ENCODE data around the gene FAM117B. TPM values are rescaled to one million over a fixed set of nuclear protein-coding genes. Genes with fewer than 3 reads are reported as not detected.
A peak's percentile ranks its signal among the peaks of the same experiment; 100 is the strongest.

The FAM117B gene
- total and polyA plus RNA-seq, 2 of the 8 experiments (the other 6 are each of a cell fraction or from before 2014, with no cell fraction given), result 3.9 to 22.6 TPM

DNA sequence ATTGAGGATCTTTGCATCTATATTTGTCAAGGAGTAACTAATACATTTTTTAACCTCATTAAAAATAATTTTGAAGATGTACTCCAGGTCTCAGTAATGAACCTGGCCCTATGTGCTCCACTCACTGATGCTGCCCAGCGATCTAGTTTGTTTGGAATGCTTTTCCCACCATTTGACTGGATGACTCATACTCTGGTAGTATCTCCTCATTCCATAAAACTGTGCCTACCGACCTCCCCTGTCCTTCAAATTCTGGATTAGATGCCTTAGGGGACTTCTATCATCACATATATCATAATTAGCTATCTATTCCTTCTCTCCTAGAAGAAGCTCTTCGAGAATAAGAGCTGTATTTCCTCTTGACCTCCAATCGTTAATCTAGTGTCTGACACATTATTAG lies 83.8 kb downstream of the FAM117B start:
- Histone ChIP-seq H2BK20ac (ENCODE audit: low read length) (no peak overlapping the region), H3K4me1 (replicated peaks in 1 of 4; ENCODE audit: control insufficient read depth in 3 of 4, insufficient read depth in 4 of 4, low read length in 3 of 4) (no peaks in the 10 kb centered on the region), H3K79me2 (ENCODE audit: control insufficient read depth in 1 of 2, insufficient read depth in 2 of 2, low read length in 2 of 2) (peaks cover 5 to 33% of the 10 kb centered on the region in 2 experiments), H3K9ac (replicated peaks in 1 of 4; ENCODE audit: extremely low read depth in 1 of 4, low read depth in 3 of 4, low read length in 3 of 4) (no peak overlapping the region), H2BK5ac (ENCODE audit: low read depth, low read length) (no peak overlapping the region), H4K20me1 (replicated peaks in 1 of 2; ENCODE audit: control insufficient read depth in 1 of 2, insufficient read depth in 2 of 2, low read length in 2 of 2) (no peaks in the 10 kb centered on the region), H3K9me3 (ENCODE audit: insufficient read depth in 2 of 2, low read depth in 1 of 2, low read length in 1 of 2) (peaks cover 0 to 10% of the 10 kb centered on the region in 2 experiments; a peak in 1 of 4 replicates), H3K4me2 (ENCODE audit: insufficient read depth in 1 of 2, low read depth in 2 of 2, low read length in 2 of 2) (no peak overlapping the region), H3K27me3 (replicated peaks in 1 of 4; ENCODE audit: control insufficient read depth in 3 of 4, extremely low read depth in 1 of 4, insufficient read depth in 3 of 4, low read length in 3 of 4) (no peaks in the 10 kb centered on the region), H3K36me3 (ENCODE audit: control insufficient read depth in 2 of 4, insufficient read depth in 4 of 4, low read length in 3 of 4) (no peaks in the 10 kb centered on the region), H3K4me3 (ENCODE audit: extremely low read depth in 1 of 4, insufficient read depth in 2 of 4, low read depth in 3 of 4, low read length in 4 of 4) (no peak overlapping the region), H4K5ac (ENCODE audit: insufficient read length, low read depth, low read length) (no peak overlapping the region), H3K79me1 (ENCODE audit: low read depth, low read length) (no peaks in the 10 kb centered on the region; the same call in 1 of the 2 replicates), H2BK12ac (ENCODE audit: low read depth, low read length) (no peak overlapping the region), H2AK5ac (ENCODE audit: low read depth, low read length) (no peak overlapping the region), H3K27ac (ENCODE audit: low read depth, low read length) (0 out of 2 replicates have a peak overlapping the region, but pooled peaks have one; percentile 8), H4K91ac (replicated peaks; ENCODE audit: insufficient read length, low read length) (no peak overlapping the region), H3K23me2 (ENCODE audit: low read depth, low read length) (no peaks in the 10 kb centered on the region), H2BK15ac (ENCODE audit: low read length) (no peak overlapping the region), H3K23ac (ENCODE audit: insufficient read length) (no peak overlapping the region), H2BK120ac (replicated peaks; ENCODE audit: low read depth, low read length) (no peak overlapping the region), H2AFZ (ENCODE audit: low read length) (no peak overlapping the region), H3K4ac (replicated peaks; ENCODE audit: insufficient read length, low read depth, low read length) (no peak overlapping the region), H4K8ac (ENCODE audit: extremely low read depth, insufficient read depth, low read length) (no peak overlapping the region), H3K56ac (replicated peaks; ENCODE audit: insufficient read length, low read depth, low read length) (no peak overlapping the region), H3K14ac (ENCODE audit: insufficient read length) (no peak overlapping the region), H3K18ac (ENCODE audit: extremely low read depth, low read length) (no peak overlapping the region)
- WGBS, 2 experiments (ENCODE audit: extremely low coverage in 1 of 2, insufficient coverage in 1 of 2, insufficient read length in 1 of 2, insufficient replicate concordance in 2 of 2, low coverage in 1 of 2, low lambda C conversion rate in 2 of 2, missing lambda C conversion rate in 1 of 2), result 85% methylated on average over 4 of the region's 4 CpGs; no CpG with 5 or more reads in 1 of the 2 experiments
- CTCF ChIA-PET (ENCODE audit: partially characterized antibody), result no interaction called here
- FAIRE-seq (no peak), DNase-seq (ENCODE audit: low read depth in 1 of 2, low spot score in 2 of 2) (no peak)
- TF ChIP-seq JUND (IDR thresholded peaks at IDR 0.05; ENCODE audit: low read length) (peak; percentile 42; the same call in 1 of the 2 replicates), POLR2AphosphoS5 (IDR thresholded peaks at IDR 0.05; ENCODE audit: low read depth, low read length) (no peak)
- POLR2A ChIA-PET (ENCODE audit: partially characterized antibody), result interaction anchor here (1.1 kb wide), 1 partner anchor 83 kb away, joined by 3 read pairs; no protein-coding TSS in a partner anchor

All from H1 (cell line).